NCI-H1417 (cell line): ENCODE measurements around the gene RREB1.

Experiments
- DNase-seq, 3 experiments: peaks; one replicate each; lab custom pipeline; 2025; lab: John Stamatoyannopoulos, UW

The RREB1 gene

DNA sequence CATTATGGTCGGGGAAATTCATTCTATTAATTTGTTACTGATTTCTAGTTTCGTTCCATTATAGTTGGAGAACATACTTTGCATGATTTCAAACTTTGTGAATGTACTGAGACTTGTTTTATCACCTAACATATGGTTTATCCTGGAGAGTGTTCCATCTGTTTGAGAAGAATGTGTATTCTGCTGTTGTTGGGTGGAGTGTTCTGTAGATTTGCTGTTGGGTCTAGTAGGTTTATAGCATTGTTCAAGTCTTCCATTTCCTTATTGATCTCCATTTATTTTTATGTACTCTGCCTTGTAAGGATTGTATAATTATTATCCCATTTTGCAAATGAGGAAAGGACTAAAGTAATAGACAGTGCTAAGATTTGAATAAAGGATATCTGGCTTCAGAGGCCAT is 85.4 kb downstream of the RREB1 start:
- DNase-seq: no peak

- no peak for DNase-seq
These were observed 86.9 kb downstream of the RREB1 start for GRCh38 chr6:7194657-7195056.

DNA sequence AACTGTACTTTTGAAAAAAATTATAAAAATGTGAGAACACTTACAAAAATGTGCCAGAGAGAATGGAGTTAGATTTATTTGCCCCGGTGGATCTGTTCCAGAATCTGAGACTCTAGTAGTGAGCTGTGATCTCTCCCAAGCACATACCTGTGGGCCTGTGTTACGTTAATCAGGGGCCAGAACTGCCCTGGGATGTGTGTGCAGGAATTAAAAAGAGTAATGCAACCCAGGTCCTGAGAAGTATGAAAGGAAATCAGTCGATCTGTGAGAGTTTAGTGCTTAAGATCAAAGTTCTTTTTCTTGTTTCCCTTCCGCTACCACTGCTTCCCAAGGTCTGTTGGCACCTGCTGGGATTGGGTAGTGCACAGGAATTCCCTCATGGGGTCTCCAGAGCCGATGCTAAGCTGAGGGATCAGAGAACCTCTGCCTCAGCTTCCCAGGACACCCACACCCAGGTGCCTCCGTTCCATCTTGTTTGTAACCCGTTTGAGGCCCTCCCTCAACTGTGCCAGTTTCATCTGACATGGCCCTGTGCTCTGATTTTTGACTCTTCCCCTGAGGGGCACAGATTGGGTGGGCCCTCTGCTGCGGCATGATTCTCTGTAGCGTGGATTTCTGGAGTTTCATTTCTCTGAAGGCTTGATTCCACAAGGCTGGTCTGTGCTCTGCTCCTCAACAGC is 87.7 kb downstream of the RREB1 start:
- DNase-seq: no peak

DNA sequence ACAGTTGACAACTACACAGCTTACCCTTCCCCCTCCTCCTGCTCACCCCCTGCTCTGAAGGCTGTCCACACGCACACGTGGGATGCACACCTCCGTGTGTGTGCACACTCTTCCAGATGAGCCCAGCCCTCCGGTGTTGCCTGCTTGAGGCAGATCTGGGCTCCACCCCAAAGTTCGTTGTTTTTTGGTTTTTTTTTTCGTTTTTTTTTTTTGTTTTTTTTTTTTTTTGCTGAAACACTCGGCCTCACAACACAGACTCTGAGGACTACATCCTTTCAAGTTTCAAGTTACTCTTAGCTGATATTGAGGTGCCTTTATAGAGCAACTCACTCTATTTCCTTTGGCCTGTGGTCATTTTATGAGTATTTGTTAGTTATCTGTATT is 88.2 kb downstream of the RREB1 start:
- no peak for DNase-seq

DNA sequence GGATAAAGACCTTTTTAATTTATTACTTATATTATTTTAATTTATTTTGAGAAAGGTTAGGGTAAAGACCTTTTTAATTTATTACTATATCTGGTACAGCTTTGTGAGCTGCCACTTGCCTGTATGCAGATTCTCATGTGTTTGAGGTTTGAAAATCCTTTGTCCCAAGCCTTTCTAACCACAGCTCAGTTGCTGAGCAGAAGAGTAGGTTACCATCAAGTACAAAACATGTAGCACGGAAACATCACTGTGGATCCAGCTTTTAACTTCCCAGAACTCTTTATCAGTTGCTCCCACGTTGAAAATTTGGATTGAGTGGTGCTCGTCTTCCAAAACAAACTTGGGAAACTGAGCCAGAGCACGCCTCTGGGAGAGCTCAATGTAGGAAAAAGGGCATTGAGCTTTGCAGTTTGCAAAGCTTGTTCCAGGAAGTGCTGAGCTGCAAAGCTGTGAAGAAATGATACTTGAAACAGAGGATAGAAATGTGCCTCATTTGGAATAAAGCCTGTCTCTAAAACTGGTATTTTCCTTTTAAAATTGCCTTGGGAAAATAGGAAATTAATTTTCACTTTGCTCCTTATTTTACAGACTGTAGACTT is 89.0 kb downstream of the RREB1 start:
- DNase-seq: no peak

GRCh38 chr6:7197747-7198146 is 90.0 kb downstream of the RREB1 start:
- DNase-seq: no peak

DNA sequence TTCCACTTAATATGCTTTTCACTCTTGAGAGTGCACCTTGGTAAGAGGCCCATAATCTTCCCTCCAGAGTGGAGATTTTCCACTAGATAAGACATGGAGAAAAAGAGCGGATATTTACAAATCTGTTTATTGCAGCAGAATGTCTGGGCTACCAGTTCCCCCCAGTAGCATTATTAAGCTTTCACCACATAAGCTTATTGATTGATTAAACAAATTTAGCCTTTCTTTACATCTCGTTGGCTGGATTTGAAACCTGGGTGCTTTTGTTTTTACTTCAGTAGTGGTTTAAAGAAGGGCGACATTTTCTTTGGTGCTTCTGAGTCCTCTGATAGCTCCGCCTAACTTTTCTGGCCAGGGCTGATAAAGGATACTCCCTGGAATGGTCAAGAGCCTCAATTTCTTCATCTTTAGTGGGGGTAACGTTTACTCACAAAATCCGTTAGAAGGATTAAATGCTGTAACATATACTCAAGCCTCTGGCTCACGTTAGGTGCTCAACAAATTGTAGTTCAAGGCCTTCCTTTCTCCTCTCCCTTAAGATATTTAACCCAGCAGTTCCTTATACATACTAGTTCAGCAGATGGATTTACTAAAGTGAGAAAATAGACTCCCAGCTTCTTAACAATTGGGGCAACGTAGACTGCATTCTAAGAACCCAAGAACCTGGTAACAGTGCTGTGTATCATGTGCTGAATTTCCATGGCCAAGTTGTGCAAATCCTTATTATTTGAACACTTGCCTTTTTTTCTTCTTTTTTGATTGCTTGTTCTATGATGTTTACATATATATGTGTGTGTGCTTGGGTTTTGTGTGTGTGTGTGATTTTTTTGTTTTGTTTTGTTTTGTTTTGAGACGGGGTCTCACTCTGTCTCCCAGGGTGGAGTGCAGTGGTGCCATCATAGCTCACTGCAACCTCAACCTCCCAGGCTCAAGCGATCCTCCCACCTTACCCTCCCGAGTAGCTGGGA is 91.4 kb downstream of the RREB1 start:
- DNase-seq: no peak

GRCh38 chr6:7200598-7201443 is 93.1 kb downstream of the RREB1 start:
- peak in 2 of 3 experiments; percentile 56 to 72 for DNase-seq

GRCh38 chr6:7201444-7201731 is 93.6 kb downstream of the RREB1 start:
- DNase-seq: no peak

GRCh38 chr6:7201732-7202541 is 94.2 kb downstream of the RREB1 start:
- DNase-seq: no peak

- DNase-seq: no peak
These were observed 95.2 kb downstream of the RREB1 start for GRCh38 chr6:7202950-7203349.

GRCh38 chr6:7203939-7204338 is 96.2 kb downstream of the RREB1 start:
- peak in 2 of 3 experiments; percentile 10 to 66 for DNase-seq

DNA sequence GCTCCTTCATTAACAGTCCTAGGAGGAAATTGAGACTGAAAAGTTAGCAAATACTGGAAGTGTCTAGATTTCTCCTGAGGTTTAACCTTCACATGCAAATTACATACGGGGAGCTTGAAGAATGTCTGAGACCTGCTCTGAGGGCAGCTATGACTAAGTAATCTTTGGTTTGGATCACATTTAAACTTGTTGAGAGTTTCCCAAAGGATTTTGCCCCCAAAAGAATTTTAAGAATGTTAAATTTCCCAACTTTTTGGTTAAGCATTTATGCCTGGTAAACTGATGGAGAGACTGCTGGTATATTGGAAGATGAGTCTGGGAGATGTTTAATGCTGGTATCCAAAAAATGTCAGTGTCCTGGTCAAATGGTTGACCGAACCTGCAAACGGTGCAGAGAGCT is 97.0 kb downstream of the RREB1 start:
- DNase-seq: no peak

GRCh38 chr6:7207720-7208119 is 100.0 kb downstream of the RREB1 start:
- no peak for DNase-seq

DNA sequence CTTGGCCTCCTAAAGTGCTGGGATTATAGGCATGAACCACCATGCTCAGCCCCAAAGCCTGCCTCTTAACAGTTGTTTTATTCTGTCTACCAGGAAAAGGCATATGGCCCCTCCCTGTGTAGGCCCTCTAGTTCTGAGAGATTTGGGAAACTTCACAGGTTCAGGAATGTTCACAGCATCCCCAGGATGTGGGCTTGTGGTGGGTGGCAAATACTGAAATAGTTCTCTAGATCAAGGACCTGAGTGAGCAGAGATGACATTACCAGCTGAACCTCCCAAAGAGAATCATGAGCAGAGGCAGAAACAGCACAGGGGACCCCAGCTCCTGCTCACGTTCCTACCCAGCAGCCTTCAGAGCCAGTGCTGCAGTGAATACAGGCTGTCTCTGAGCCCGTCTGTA is 105.7 kb downstream of the RREB1 start:
- DNase-seq: no peak

GRCh38 chr6:7214468-7214867 is 106.7 kb downstream of the RREB1 start:
- no peak for DNase-seq

- no peak for DNase-seq
These were observed 107.4 kb downstream of the RREB1 start for GRCh38 chr6:7215131-7215530.

DNA sequence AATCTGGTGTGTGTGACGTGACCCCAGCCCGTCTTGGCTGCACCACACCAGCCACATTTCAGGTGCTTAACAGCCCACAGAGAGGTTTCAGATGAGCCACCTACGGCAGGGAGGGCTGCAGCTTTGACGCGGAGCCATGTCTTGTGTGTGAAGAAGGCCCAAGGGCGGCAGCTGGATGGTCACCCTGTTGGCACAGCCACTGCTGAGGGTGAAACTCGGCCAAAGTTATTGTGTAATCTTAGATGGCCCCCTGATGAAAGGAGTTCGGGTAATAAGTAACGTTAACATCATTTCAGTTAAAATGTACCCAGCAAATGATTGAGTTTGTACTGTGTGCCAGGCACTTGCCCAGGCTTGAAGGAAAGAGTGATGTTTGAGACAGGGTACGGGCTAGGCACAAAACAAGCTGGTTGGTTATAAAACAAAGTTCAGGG is 108.1 kb downstream of the RREB1 start:
- DNase-seq: no peak

DNA sequence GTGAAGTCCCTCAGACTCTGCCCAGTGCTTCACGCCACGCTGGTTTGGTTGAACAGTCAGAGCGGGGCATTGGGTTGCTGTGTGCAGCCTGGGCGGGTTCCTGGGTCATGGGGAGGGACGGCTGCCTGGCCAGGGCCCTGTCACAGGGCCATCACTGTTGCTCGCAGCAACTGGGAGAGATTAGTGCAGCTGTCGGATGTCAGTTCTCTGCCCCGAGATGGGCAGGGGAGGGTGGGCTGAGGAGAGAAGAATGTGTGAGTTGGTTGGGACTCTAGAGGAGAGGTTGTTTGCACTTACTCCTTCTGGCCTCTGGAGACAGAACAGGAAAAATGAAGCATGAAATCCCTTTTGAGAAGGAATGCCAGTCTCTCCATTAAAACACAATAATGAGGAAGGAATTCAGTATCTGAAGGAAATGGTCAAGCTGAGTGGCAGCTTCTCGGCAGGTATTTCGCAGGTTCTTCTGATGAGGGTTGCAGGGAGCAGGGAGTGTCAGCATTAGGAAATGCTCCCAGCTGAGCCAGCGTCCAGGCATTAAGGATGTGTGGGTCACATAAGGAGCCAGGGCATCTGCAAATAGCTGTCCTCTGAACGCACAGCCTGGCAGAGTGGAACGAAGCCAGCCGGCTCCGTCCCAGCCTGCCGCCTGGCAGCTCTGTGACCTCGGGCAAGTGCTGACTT is 109.3 kb downstream of the RREB1 start:
- no peak for DNase-seq

DNA sequence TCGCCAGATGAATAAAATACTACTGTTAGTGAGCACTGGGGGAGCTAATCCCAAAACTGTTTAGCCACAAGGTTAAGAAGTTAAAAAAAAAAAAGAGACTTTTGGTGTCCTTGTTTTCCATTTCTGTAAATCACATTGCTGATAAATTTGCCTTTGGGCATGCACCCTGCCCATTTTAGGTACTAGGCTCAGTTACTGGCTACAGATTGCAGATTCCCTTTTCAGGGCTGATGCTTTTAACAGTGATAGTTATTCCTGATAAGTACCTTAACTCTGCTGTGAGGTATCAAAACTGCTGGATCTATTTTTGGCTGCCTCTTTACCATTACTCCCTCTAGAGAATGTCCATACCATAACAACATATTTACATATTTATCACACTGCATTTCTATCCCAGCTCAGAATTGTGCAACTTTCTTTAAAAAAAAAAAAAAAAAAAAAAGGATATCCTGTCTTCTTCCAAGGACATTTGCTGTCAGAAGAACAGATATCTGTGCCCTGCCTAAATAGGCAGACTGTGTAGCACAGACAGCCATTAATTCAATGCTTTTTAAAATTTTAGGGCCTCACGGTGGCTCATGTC is 110.7 kb downstream of the RREB1 start:
- no peak for DNase-seq
